ENCODE results near the gene SH3RF1.

DNA sequence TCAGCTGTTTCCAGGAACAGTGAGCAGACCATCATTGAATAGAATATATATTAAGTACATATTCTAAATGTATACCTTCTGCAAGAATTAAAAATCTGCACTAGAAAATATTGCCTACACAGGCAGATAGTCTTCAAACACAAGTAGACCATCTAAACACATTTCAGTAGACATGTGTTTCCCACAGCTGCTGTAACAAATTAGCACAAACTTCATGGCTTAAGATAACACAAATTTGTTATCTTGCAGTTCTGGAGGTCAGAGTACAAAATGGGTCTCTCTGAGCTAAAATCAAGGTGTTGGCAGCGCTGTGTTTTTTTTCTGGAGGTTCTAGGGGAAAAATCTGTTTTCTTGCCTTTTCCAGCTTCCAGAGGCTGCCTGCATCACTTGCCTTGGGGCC lies 42.7 kb downstream of the SH3RF1 start:
- TF ChIP-seq, protein P1, sequence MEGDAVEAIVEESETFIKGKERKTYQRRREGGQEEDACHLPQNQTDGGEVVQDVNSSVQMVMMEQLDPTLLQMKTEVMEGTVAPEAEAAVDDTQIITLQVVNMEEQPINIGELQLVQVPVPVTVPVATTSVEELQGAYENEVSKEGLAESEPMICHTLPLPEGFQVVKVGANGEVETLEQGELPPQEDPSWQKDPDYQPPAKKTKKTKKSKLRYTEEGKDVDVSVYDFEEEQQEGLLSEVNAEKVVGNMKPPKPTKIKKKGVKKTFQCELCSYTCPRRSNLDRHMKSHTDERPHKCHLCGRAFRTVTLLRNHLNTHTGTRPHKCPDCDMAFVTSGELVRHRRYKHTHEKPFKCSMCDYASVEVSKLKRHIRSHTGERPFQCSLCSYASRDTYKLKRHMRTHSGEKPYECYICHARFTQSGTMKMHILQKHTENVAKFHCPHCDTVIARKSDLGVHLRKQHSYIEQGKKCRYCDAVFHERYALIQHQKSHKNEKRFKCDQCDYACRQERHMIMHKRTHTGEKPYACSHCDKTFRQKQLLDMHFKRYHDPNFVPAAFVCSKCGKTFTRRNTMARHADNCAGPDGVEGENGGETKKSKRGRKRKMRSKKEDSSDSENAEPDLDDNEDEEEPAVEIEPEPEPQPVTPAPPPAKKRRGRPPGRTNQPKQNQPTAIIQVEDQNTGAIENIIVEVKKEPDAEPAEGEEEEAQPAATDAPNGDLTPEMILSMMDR (IDR thresholded peaks at IDR 0.05), result no peak
- TF ChIP-seq POLR2A (IDR thresholded peaks at IDR 0.05), result no peak
